Naive thymus-derived CD4-positive, alpha-beta T cell (primary cell): ENCODE results near the gene CASP12. TPM values are rescaled to one million over a fixed set of nuclear protein-coding genes. Genes with fewer than 3 reads are reported as not detected.

ENCODE experiments used
- ATAC-seq: fragments of 150-1000 bp; cut with Tn5 transposase; 2 replicates; pipeline ENCODE4 v1.10.0; 2021; ENCODE audit warnings: mild to moderate bottlenecking, moderate library complexity
- CTCF ChIA-PET: fragments of 350-600 bp; sonication (Branson Sonifier 250); formaldehyde crosslinking; loops from one replicate; lab custom pipeline; 2021; ENCODE audit warnings: antibody characterized with exemption; lab: Charles Lee
- POLR2A ChIA-PET: fragments of 350-600 bp; sonication (Branson Sonifier 250); formaldehyde crosslinking; loops from one replicate; lab custom pipeline; 2021; ENCODE audit warnings: antibody characterized with exemption, inconsistent platforms; lab: Charles Lee
- DNase-seq, 9 donors: peaks; one replicate each; pipeline versions ENCODE4 v3.0.0 to v3.0.0-alpha.2; 2020 to 2022; ENCODE audit warnings: mixed read lengths in 1 of 9
- H3K27ac ChIP-seq: one replicate; pipeline ENCODE4 v1.7.0; 2013; ENCODE audit warnings: mild to moderate bottlenecking, low read depth, low read length, moderate library complexity
- H3K27me3 ChIP-seq, 2 donors: one replicate each; pipeline ENCODE4 v1.7.0; 2013; ENCODE audit warnings: low read length in 2 of 2, mild to moderate bottlenecking in 2 of 2, moderate library complexity in 2 of 2; ENCODE audit not compliant: control insufficient read depth in 2 of 2, insufficient read depth in 2 of 2
- H3K36me3 ChIP-seq, 3 experiments: 1 replicate in 2 of 3; 2 replicates in 1 of 3; pipeline ENCODE4 v1.7.0; 2013; ENCODE audit warnings: low read length in 3 of 3, mild to moderate bottlenecking in 3 of 3, moderate library complexity in 1 of 3; ENCODE audit not compliant: insufficient read depth in 3 of 3, control insufficient read depth in 2 of 3
- H3K4me1 ChIP-seq, 2 donors: one replicate each; pipeline ENCODE4 v1.7.0; 2013; ENCODE audit warnings: low read length in 2 of 2, mild to moderate bottlenecking in 2 of 2, moderate library complexity in 1 of 2; ENCODE audit not compliant: control insufficient read depth in 2 of 2, insufficient read depth in 2 of 2
- H3K4me3 ChIP-seq: 2 replicates; pipeline ENCODE4 v1.7.0; 2013; ENCODE audit warnings: mild to moderate bottlenecking, low read length
- H3K9me3 ChIP-seq, 3 experiments: 1 replicate in 2 of 3; 2 replicates in 1 of 3; pipeline ENCODE4 v1.7.0; 2013; ENCODE audit warnings: low read length in 3 of 3; ENCODE audit not compliant: control insufficient read depth in 2 of 3
- H3K27ac Mint-ChIP-seq, 9 donors: one replicate each; pipeline ENCODE4 v1.8.0; 2020 to 2022; ENCODE audit warnings: mixed read lengths in 9 of 9, mild to moderate bottlenecking in 8 of 9, moderate library complexity in 5 of 9, inconsistent platforms in 2 of 9
- H3K27me3 Mint-ChIP-seq, 5 donors: one replicate each; pipeline ENCODE4 v1.8.0; 2021 to 2022; ENCODE audit warnings: mixed read lengths in 5 of 5, mild to moderate bottlenecking in 1 of 5
- H3K36me3 Mint-ChIP-seq, 5 donors: one replicate each; pipeline ENCODE4 v1.8.0; 2020 to 2022; ENCODE audit warnings: mixed read lengths in 5 of 5, mild to moderate bottlenecking in 3 of 5, inconsistent platforms in 1 of 5
- H3K4me1 Mint-ChIP-seq, 7 donors: one replicate each; pipeline ENCODE4 v1.8.0; 2020 to 2022; ENCODE audit warnings: mixed read lengths in 7 of 7, mild to moderate bottlenecking in 3 of 7, inconsistent platforms in 1 of 7
- H3K4me3 Mint-ChIP-seq, 10 donors: one replicate each; pipeline ENCODE4 v1.8.0; 2020 to 2022; ENCODE audit warnings: mild to moderate bottlenecking in 10 of 10, mixed read lengths in 10 of 10, moderate library complexity in 6 of 10, inconsistent platforms in 2 of 10
- H3K9me3 Mint-ChIP-seq, 11 donors: one replicate each; pipeline ENCODE4 v1.8.0; 2020 to 2022; ENCODE audit warnings: mixed read lengths in 11 of 11, mild to moderate bottlenecking in 4 of 11, inconsistent platforms in 1 of 11, moderate library complexity in 1 of 11
- intact Hi-C, 2 donors: fragments of 100-400 bp; cut with micrococcal nuclease; formaldehyde crosslinking; loops; one replicate each; pipeline ENCODE4 v1.15.1; 2023
- polyA plus RNA-seq, 2 donors: library from polyadenylated mRNA; unstranded; fragments of 300-500 nt; fragmentation: Illumina TruSeq; gene quantifications; one replicate each; pipeline ENCODE4 v1.2.3, GENCODE V29; 2021
- total RNA-seq, 6 experiments: library from RNA in 5 of 6; stranded (reverse) in 5 of 6; gene quantifications; 1 replicate in 5 of 6; 2 replicates in 1 of 6; pipeline ENCODE4 v1.2.3 and lab custom pipeline; 2021 to 2026

CASP12 gene
- total and polyA plus RNA-seq, 7 experiments from 2014 or later = not detected

- Mint-ChIP-seq H3K27ac (no peak overlapping the region), H3K27me3 (no peaks in the 10 kb centered on the region), H3K4me3 (no peak overlapping the region), H3K4me1 (peaks cover 21 to 41% (median 37%) of the 10 kb centered on the region in 7 donors), H3K36me3 (peaks cover 0 to 25% (median 0%) of the 10 kb centered on the region in 5 donors), H3K9me3 (peaks cover 0 to 1% (median 0%) of the 10 kb centered on the region in 11 donors)
- Histone ChIP-seq H3K4me3 (no peak overlapping the region), H3K9me3 (no peaks in the 10 kb centered on the region), H3K27me3 (no peaks in the 10 kb centered on the region), H3K27ac (no peak overlapping the region), H3K36me3 (no peaks in the 10 kb centered on the region), H3K4me1 (peaks cover 9 to 17% of the 10 kb centered on the region in 2 donors)
- intact Hi-C loops = no loop called here
- no peak for DNase-seq
- ChIA-PET CTCF (no interaction called here), POLR2A (interaction anchor here (1.0 kb wide), 1 partner anchor 12 kb away, joined by 4 read pairs; no protein-coding TSS in a partner anchor)
- ATAC-seq = no peak
Measured at GRCh38 chr11:104881117-104881794, 17.0 kb downstream of the CASP12 start.

GRCh38 chr11:104879514-104880190 is 18.6 kb downstream of the CASP12 start:
- intact Hi-C loops = loop anchor here in 1 of 2 donors (5.0 kb wide), 1 partner anchor 82 kb away; no protein-coding TSS in a partner anchor
- no peak for ATAC-seq
- Histone ChIP-seq H3K27me3 (no peaks in the 10 kb centered on the region), H3K36me3 (no peaks in the 10 kb centered on the region), H3K4me3 (no peak overlapping the region), H3K9me3 (no peaks in the 10 kb centered on the region), H3K27ac (no peak overlapping the region), H3K4me1 (peaks cover 20 to 29% of the 10 kb centered on the region in 2 donors)
- no peak for DNase-seq
- CTCF ChIA-PET = interaction anchor here (1.9 kb wide), 1 partner anchor 18 kb away, joined by 3 read pairs; no protein-coding TSS in a partner anchor
- Mint-ChIP-seq H3K27me3 (no peaks in the 10 kb centered on the region), H3K36me3 (peaks cover 0 to 32% (median 0%) of the 10 kb centered on the region in 5 donors), H3K4me3 (no peak overlapping the region), H3K9me3 (peaks cover 0 to 1% (median 0%) of the 10 kb centered on the region in 11 donors), H3K4me1 (peaks cover 28 to 54% (median 45%) of the 10 kb centered on the region in 7 donors), H3K27ac (peak overlapping the region in 1 of 9 donors; percentile 58)
- POLR2A ChIA-PET = interaction anchor here (0.7 kb wide), 1 partner anchor 266 kb away, joined by 3 read pairs; no protein-coding TSS in a partner anchor

- H3K4me3 ChIP-seq = peak overlapping the region; percentile 40
- Mint-ChIP-seq H3K4me3 (peak overlapping the region; percentile 45 to 82 (median 75)), H3K27ac (peak overlapping the region; percentile 62 to 97 (median 85)), H3K27me3 (no peaks in the 10 kb centered on the region), H3K9me3 (peaks cover 0 to 3% (median 0%) of the 10 kb centered on the region in 11 donors), H3K36me3 (peaks cover 0 to 36% (median 0%) of the 10 kb centered on the region in 5 donors), H3K4me1 (peaks cover 25 to 52% (median 43%) of the 10 kb centered on the region in 7 donors)
- peaks cover 20 to 29% of the 10 kb centered on the region in 2 donors for H3K4me1 ChIP-seq
- no peaks in the 10 kb centered on the region for H3K27me3 ChIP-seq
- ChIA-PET CTCF (interaction anchor here (0.7 kb wide), 1 partner anchor 267 kb away, joined by 4 read pairs; no protein-coding TSS in a partner anchor), POLR2A (no interaction called here)
- H3K9me3 ChIP-seq = no peaks in the 10 kb centered on the region
- no peaks in the 10 kb centered on the region for H3K36me3 ChIP-seq
- H3K27ac ChIP-seq = peak overlapping the region; percentile 64
- intact Hi-C loops = loop anchor here (1.0 to 5.0 kb wide), 6 partner anchors 40 to 172 kb away; no protein-coding TSS in a partner anchor
- ATAC-seq = peak; percentile 85
- peak in 6 of 9 donors; percentile 6 to 31 (median 21) for DNase-seq
Measured at GRCh38 chr11:104876861-104877431, 21.3 kb downstream of the CASP12 start.

- Mint-ChIP-seq H3K4me1 (peaks cover 25 to 52% (median 43%) of the 10 kb centered on the region in 7 donors), H3K27me3 (no peaks in the 10 kb centered on the region), H3K36me3 (peaks cover 0 to 36% (median 0%) of the 10 kb centered on the region in 5 donors), H3K27ac (peak overlapping the region; percentile 62 to 97 (median 85)), H3K4me3 (peak overlapping the region; percentile 18 to 82 (median 75)), H3K9me3 (peaks cover 0 to 3% (median 0%) of the 10 kb centered on the region in 11 donors)
- H3K36me3 ChIP-seq = no peaks in the 10 kb centered on the region
- POLR2A ChIA-PET = no interaction called here
- H3K4me3 ChIP-seq = peak overlapping the region; percentile 40
- peak in 1 of 9 donors; percentile 11 for DNase-seq
- no peaks in the 10 kb centered on the region for H3K9me3 ChIP-seq
- H3K4me1 ChIP-seq = peaks cover 20 to 29% of the 10 kb centered on the region in 2 donors
- CTCF ChIA-PET = interaction anchor here (0.6 to 0.7 kb wide), 2 partner anchors 159 to 267 kb away, joined by 3 to 4 read pairs; no protein-coding TSS in a partner anchor
- peak overlapping the region; percentile 64 for H3K27ac ChIP-seq
- intact Hi-C loops = loop anchor here (2.0 to 5.0 kb wide), 4 partner anchors 40 to 172 kb away; no protein-coding TSS in a partner anchor
- ATAC-seq = peak; percentile 40
- no peaks in the 10 kb centered on the region for H3K27me3 ChIP-seq
Measured at GRCh38 chr11:104876324-104876723, 21.9 kb downstream of the CASP12 start.

GRCh38 chr11:104873252-104873651 is 25.0 kb downstream of the CASP12 start:
- H3K9me3 ChIP-seq = no peaks in the 10 kb centered on the region
- no peak overlapping the region for H3K27ac ChIP-seq
- H3K4me1 ChIP-seq = peaks cover 20 to 29% of the 10 kb centered on the region in 2 donors
- Mint-ChIP-seq H3K4me3 (no peak overlapping the region), H3K27ac (no peak overlapping the region), H3K4me1 (peaks cover 25 to 40% (median 34%) of the 10 kb centered on the region in 7 donors), H3K27me3 (peaks cover 0 to 2% (median 0%) of the 10 kb centered on the region in 5 donors), H3K9me3 (peaks cover 0 to 5% (median 0%) of the 10 kb centered on the region in 11 donors), H3K36me3 (peaks cover 0 to 23% (median 0%) of the 10 kb centered on the region in 5 donors)
- DNase-seq (no peak), ATAC-seq (no peak)
- H3K27me3 ChIP-seq = no peaks in the 10 kb centered on the region
- no peaks in the 10 kb centered on the region for H3K36me3 ChIP-seq
- CTCF ChIA-PET = no interaction called here
- H3K4me3 ChIP-seq = no peak overlapping the region
- intact Hi-C loops = no loop called here
- POLR2A ChIA-PET = no interaction called here

- no peak overlapping the region for H3K4me3 Mint-ChIP-seq
- DNase-seq = no peak
- intact Hi-C loops = no loop called here
- POLR2A ChIA-PET = no interaction called here
- ATAC-seq = no peak
- CTCF ChIA-PET = no interaction called here
- H3K4me3 ChIP-seq = no peak overlapping the region
- H3K4me1 ChIP-seq = peaks cover 12 to 20% of the 10 kb centered on the region in 2 donors
- no peaks in the 10 kb centered on the region for H3K36me3 ChIP-seq
- H3K9me3 Mint-ChIP-seq = peaks cover 0 to 5% (median 0%) of the 10 kb centered on the region in 11 donors
- H3K36me3 Mint-ChIP-seq = peaks cover 0 to 14% (median 0%) of the 10 kb centered on the region in 5 donors
- no peak overlapping the region for H3K27ac ChIP-seq
- H3K4me1 Mint-ChIP-seq = peaks cover 18 to 31% (median 25%) of the 10 kb centered on the region in 7 donors
- H3K27ac Mint-ChIP-seq = no peak overlapping the region
- no peaks in the 10 kb centered on the region for H3K9me3 ChIP-seq
- H3K27me3 Mint-ChIP-seq = peaks cover 0 to 2% (median 0%) of the 10 kb centered on the region in 5 donors
- no peaks in the 10 kb centered on the region for H3K27me3 ChIP-seq
Measured at GRCh38 chr11:104872393-104872792, 25.9 kb downstream of the CASP12 start.
